Measurements from ENCODE around the gene MAP2. TPM values are rescaled to one million over a fixed set of nuclear protein-coding genes. Genes with fewer than 3 reads are reported as not detected.

Gene MAP2
- total RNA-seq, 1 experiment from 2014 or later, result 7.4 TPM

DNA sequence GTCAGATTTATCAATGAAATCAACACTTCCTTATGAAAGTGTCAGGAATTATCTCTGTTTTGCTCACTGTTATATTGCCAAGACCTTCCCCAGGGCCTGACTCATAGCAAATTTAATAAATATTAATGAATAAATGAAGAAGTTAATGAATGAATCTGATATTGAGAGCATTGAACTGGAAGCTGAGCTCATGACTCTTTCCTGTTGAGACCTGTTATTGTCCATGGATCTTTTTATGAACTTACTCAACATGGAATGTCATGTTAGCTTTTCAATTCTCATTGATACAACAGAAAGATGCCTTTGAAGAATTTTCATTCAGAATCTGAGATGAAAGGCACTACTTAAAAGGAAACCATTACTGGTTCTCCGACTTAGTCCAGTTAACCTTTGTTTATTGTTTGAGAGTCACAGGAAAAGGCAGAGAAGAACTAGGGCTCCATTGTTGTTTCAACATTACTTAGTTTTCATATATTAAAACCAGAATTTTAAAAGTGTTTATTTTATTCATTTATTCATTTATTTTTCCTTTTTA lies 257.4 kb downstream of the MAP2 start:
- TF ChIP-seq ZFX (IDR thresholded peaks at IDR 0.05) (no peak), SIN3A (IDR thresholded peaks at IDR 0.05; ENCODE audit: low read depth) (no peak), CBX3 (IDR thresholded peaks at IDR 0.05; ENCODE audit: low read depth) (no peak), ZNF274 (IDR thresholded peaks at IDR 0.05; ENCODE audit: low read depth, low read length) (no peak), SP1 (IDR thresholded peaks at IDR 0.05; ENCODE audit: low read depth) (no peak), EZH2 (IDR thresholded peaks at IDR 0.05) (no peak), RAD21 (IDR thresholded peaks at IDR 0.05; ENCODE audit: low read depth) (no peak), YY1 (IDR thresholded peaks at IDR 0.05; ENCODE audit: extremely low read depth, insufficient replicate concordance, low read depth, low read length) (no peak), CEBPB (IDR thresholded peaks at IDR 0.05; ENCODE audit: low read depth) (no peak), EZH2phosphoT487 (IDR thresholded peaks at IDR 0.05; ENCODE audit: borderline replicate concordance) (no peak), SRF (IDR thresholded peaks at IDR 0.05; ENCODE audit: low read depth) (no peak)
- TF ChIP-seq, protein P1, sequence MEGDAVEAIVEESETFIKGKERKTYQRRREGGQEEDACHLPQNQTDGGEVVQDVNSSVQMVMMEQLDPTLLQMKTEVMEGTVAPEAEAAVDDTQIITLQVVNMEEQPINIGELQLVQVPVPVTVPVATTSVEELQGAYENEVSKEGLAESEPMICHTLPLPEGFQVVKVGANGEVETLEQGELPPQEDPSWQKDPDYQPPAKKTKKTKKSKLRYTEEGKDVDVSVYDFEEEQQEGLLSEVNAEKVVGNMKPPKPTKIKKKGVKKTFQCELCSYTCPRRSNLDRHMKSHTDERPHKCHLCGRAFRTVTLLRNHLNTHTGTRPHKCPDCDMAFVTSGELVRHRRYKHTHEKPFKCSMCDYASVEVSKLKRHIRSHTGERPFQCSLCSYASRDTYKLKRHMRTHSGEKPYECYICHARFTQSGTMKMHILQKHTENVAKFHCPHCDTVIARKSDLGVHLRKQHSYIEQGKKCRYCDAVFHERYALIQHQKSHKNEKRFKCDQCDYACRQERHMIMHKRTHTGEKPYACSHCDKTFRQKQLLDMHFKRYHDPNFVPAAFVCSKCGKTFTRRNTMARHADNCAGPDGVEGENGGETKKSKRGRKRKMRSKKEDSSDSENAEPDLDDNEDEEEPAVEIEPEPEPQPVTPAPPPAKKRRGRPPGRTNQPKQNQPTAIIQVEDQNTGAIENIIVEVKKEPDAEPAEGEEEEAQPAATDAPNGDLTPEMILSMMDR (IDR thresholded peaks at IDR 0.05 in 2 of 3, conservative IDR thresholded peaks at IDR 0.05 in 1 of 3; ENCODE audit: borderline replicate concordance in 1 of 3, insufficient read depth in 1 of 3, low read depth in 2 of 3, low read length in 2 of 3), result no peak
- TF ChIP-seq, protein P2, sequence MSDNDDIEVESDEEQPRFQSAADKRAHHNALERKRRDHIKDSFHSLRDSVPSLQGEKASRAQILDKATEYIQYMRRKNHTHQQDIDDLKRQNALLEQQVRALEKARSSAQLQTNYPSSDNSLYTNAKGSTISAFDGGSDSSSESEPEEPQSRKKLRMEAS (IDR thresholded peaks at IDR 0.05), result no peak
- TF ChIP-seq, protein P3, sequence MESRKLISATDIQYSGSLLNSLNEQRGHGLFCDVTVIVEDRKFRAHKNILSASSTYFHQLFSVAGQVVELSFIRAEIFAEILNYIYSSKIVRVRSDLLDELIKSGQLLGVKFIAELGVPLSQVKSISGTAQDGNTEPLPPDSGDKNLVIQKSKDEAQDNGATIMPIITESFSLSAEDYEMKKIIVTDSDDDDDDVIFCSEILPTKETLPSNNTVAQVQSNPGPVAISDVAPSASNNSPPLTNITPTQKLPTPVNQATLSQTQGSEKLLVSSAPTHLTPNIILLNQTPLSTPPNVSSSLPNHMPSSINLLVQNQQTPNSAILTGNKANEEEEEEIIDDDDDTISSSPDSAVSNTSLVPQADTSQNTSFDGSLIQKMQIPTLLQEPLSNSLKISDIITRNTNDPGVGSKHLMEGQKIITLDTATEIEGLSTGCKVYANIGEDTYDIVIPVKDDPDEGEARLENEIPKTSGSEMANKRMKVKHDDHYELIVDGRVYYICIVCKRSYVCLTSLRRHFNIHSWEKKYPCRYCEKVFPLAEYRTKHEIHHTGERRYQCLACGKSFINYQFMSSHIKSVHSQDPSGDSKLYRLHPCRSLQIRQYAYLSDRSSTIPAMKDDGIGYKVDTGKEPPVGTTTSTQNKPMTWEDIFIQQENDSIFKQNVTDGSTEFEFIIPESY (IDR thresholded peaks at IDR 0.05; ENCODE audit: extremely low read depth, insufficient replicate concordance, low read length), result no peak
- Histone ChIP-seq H3K27me3 (ENCODE audit: insufficient read depth, low read length) (no peaks in the 10 kb centered on the region), H3K9me2 (ENCODE audit: insufficient read depth) (no peaks in the 10 kb centered on the region), H3K27ac (ENCODE audit: low read depth, low read length) (no peak overlapping the region), H3K4me1 (ENCODE audit: control insufficient read depth in 1 of 2, insufficient read depth in 2 of 2, low read length in 2 of 2) (no peaks in the 10 kb centered on the region), H3K79me2 (ENCODE audit: insufficient read depth, low read length) (no peaks in the 10 kb centered on the region), H3K4me2 (ENCODE audit: low read length) (no peak overlapping the region), H2AFZ (ENCODE audit: low read depth, low read length, poor library complexity, severe bottlenecking) (no peak overlapping the region), H3K4me3 (replicated peaks in 1 of 2; ENCODE audit: low read depth in 1 of 2, low read length in 2 of 2) (no peak overlapping the region), H3K9ac (ENCODE audit: low read length) (no peak overlapping the region), H4K20me1 (ENCODE audit: insufficient read depth) (no peaks in the 10 kb centered on the region), H3K9me3 (ENCODE audit: control insufficient read depth in 1 of 2, insufficient read depth in 1 of 2, low read depth in 1 of 2, low read length in 2 of 2) (no peaks in the 10 kb centered on the region), H3K36me3 (ENCODE audit: control insufficient read depth in 1 of 2, insufficient read depth in 2 of 2, low read length in 2 of 2) (no peaks in the 10 kb centered on the region)
- CTCF ChIA-PET, result no interaction called here
- ATAC-seq, result no peak
- intact Hi-C loops (cut with micrococcal nuclease), result no loop called here
- POLR2A ChIA-PET, result no interaction called here
- no peak for DNase-seq (ENCODE audit: low read depth, low spot score)
- RAD21 ChIA-PET (ENCODE audit: low non-redundant PET in 1 of 2, low total read pairs in 2 of 2, uncharacterized antibody in 2 of 2, unreplicated experiment in 2 of 2), result no interaction called here
- no TSS peak for BruUV-seq (replicated peaks)
